Coronary artery (tissue), 2 donors: ENCODE results near the gene SMNDC1.
"Not testable (repeated sequence)": the region's sequence is repeated elsewhere in the genome, so short reads cannot be mapped to it uniquely, and the experiment has no call there.

Source experiments
- DNase-seq: peaks from one replicate; pipeline ENCODE4 v3.0.0-alpha.2; 2017; ENCODE audit warnings: low spot score
- H3K27ac ChIP-seq, 2 donors: fragments of 200-600 bp; sonication (generic); one replicate each; pipeline ENCODE4 v1.5.1; 2016 to 2019
- H3K4me3 ChIP-seq: fragments of 200-600 bp; sonication (generic); 2 replicates; pipeline ENCODE4 v1.5.1; 2016; ENCODE audit warnings: mild to moderate bottlenecking, moderate library complexity
- CTCF ChIP-seq: fragments of 200-600 bp; sonication (generic); IDR thresholded peaks from one replicate; pipeline ENCODE4 v1.5.1; 2019; ENCODE audit warnings: antibody characterized with exemption

Gene SMNDC1

GRCh38 chr10:110340122-110340521, 35.4 kb upstream of the SMNDC1 start:
- TF ChIP-seq CTCF: no peak
- no peak for DNase-seq
- Histone ChIP-seq H3K27ac (no peak overlapping the region), H3K4me3 (no peak overlapping the region)

- no peak for TF ChIP-seq CTCF
- no peak overlapping the region for H3K27ac ChIP-seq
- DNase-seq: no peak
Observed at GRCh38 chr10:110337906-110338305, 33.2 kb upstream of the SMNDC1 start.

GRCh38 chr10:110337401-110337800, 32.7 kb upstream of the SMNDC1 start:
- DNase-seq: no peak
- Histone ChIP-seq H3K27ac (no peak overlapping the region), H3K4me3 (no peak overlapping the region)
- no peak for TF ChIP-seq CTCF

More at GRCh38 chr10:110337906-110338305, 33.2 kb upstream of the SMNDC1 start:
- H3K4me3 ChIP-seq: no peak overlapping the region

GRCh38 chr10:110336111-110336721, 31.5 kb upstream of the SMNDC1 start:
- no peak for TF ChIP-seq CTCF
- no peak overlapping the region for H3K27ac ChIP-seq
- no peak for DNase-seq
- H3K4me3 ChIP-seq: no peak overlapping the region

GRCh38 chr10:110335314-110336064, 30.8 kb upstream of the SMNDC1 start:
- no peak overlapping the region for H3K27ac ChIP-seq
- H3K4me3 ChIP-seq: no peak overlapping the region
- no peak for TF ChIP-seq CTCF
- no peak for DNase-seq

GRCh38 chr10:110334061-110334656, 29.4 kb upstream of the SMNDC1 start:
- no peak for TF ChIP-seq CTCF
- Histone ChIP-seq H3K27ac (no peak overlapping the region), H3K4me3 (no peak overlapping the region)
- no peak for DNase-seq

- H3K4me3 ChIP-seq, DNase-seq, H3K27ac ChIP-seq: not testable (repeated sequence)
Observed at GRCh38 chr10:110331226-110331795, 26.6 kb upstream of the SMNDC1 start.
